ENCODE measurements around the gene WDSUB1. TPM values are rescaled to one million over a fixed set of nuclear protein-coding genes. Genes with fewer than 3 reads are reported as not detected.

The WDSUB1 gene
- total and polyA plus RNA-seq, 8 donors = 3.5 to 8.2 (median 5.6) TPM

- H3K4me3 ChIP-seq = no peak overlapping the region
- H3K9me3 ChIP-seq = no peaks in the 10 kb centered on the region
- no peak for TF ChIP-seq CTCF (IDR thresholded peaks at IDR 0.05)
- FAIRE-seq = no peak
- H3K4me1 ChIP-seq = peaks cover 0 to 5% (median 0%) of the 10 kb centered on the region in 3 donors
- DNase-seq = no peak
- ATAC-seq = no peak
- 48 to 53% methylated on average over 7 of the region's 7 CpGs for WGBS, 2 donors
- no peaks in the 10 kb centered on the region for H3K36me3 ChIP-seq
- intact Hi-C loops (cut with DNase I) = no loop called here
- no peak overlapping the region for H3K27ac ChIP-seq
- no peaks in the 10 kb centered on the region for H3K27me3 ChIP-seq
Observed at GRCh38 chr2:159290289-159290907, 3.9 kb upstream of the WDSUB1 start.

DNA sequence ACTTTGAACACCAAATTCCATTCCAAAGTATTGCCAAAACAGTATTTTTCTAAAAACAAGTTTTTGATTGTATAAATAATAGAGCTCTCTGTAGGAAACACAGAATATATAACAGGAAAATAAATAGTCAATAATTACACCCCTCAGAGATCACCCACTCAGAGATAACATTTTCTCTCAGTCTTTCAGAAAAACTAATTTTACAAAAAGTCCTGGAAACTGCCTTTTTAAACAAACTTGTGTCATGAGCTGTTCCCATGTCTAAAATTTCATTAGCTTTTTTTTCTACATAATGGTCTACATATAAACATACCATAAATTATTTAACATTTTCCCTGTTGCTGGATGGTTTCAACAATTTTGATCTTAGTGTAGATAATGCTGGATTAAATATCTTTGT is 1.2 kb upstream of the WDSUB1 start:
- no peak for TF ChIP-seq CTCF (IDR thresholded peaks at IDR 0.05)
- H3K4me1 ChIP-seq = peaks cover 0 to 12% (median 0%) of the 10 kb centered on the region in 3 donors
- no peaks in the 10 kb centered on the region for H3K27me3 ChIP-seq
- FAIRE-seq (peak; percentile 5), ATAC-seq (no peak), DNase-seq (no peak)
- peak overlapping the region in 1 of 4 donors; percentile 96 for H3K27ac ChIP-seq
- H3K36me3 ChIP-seq = no peaks in the 10 kb centered on the region
- H3K4me3 ChIP-seq = no peak overlapping the region
- intact Hi-C loops (cut with DNase I) = no loop called here
- no peaks in the 10 kb centered on the region for H3K9me3 ChIP-seq

- Histone ChIP-seq H3K4me3 (peak overlapping the region; percentile 62 to 97 (median 74)), H3K27me3 (no peaks in the 10 kb centered on the region), H3K4me1 (peaks cover 0 to 12% (median 0%) of the 10 kb centered on the region in 3 donors), H3K27ac (peak overlapping the region; percentile 88 to 96 (median 95)), H3K36me3 (no peaks in the 10 kb centered on the region), H3K9me3 (no peaks in the 10 kb centered on the region)
- intact Hi-C loops (cut with DNase I) = no loop called here
- 1 to 2% methylated on average over 37 to 50 of the region's 50 CpGs for WGBS, 2 donors
- peak; percentile 98 to 100 (median 99) for DNase-seq
- ATAC-seq = peak; percentile 93 to 98 (median 95)
- TF ChIP-seq CTCF (IDR thresholded peaks at IDR 0.05) = no peak
- no peak for FAIRE-seq
Observed at GRCh38 chr2:159286709-159287441, 372 bp upstream of the WDSUB1 start.

DNA sequence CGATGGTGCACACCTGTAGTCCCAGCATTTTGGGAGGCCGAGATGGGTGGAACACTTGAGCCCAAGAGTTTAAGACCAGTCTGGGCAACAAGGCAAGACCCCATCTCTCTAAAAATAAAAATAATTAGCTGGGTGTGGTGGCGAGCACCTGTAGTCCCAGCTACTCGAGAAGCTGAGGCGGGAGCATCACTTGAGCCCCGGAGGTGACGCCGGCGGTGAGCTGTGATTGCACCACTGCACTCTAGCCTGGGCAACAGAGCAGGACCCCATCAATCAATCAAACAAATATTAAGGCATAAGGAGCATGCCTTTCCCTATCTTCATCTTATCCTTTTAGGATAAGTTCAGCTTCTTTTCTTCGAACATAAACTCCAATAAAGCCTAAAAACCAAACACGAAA is 1.1 kb downstream of the WDSUB1 start:
- peak overlapping the region; percentile 88 to 96 (median 95) for H3K27ac ChIP-seq
- peaks cover 0 to 12% (median 0%) of the 10 kb centered on the region in 3 donors for H3K4me1 ChIP-seq
- no peak for TF ChIP-seq CTCF (IDR thresholded peaks at IDR 0.05)
- WGBS, 2 donors = 25% methylated on average over 11 of the region's 11 CpGs
- H3K36me3 ChIP-seq = peaks cover 0 to 8% (median 0%) of the 10 kb centered on the region in 3 donors
- no peaks in the 10 kb centered on the region for H3K9me3 ChIP-seq
- peak in 2 of 6 donors; percentile 24 to 25 for DNase-seq
- FAIRE-seq = no peak
- H3K27me3 ChIP-seq = no peaks in the 10 kb centered on the region
- no peak for ATAC-seq
- peak overlapping the region; percentile 62 to 97 (median 74) for H3K4me3 ChIP-seq
- intact Hi-C loops (cut with DNase I) = no loop called here

- no peak for ATAC-seq
- Histone ChIP-seq H3K4me1 (peaks cover 0 to 12% (median 0%) of the 10 kb centered on the region in 3 donors), H3K27me3 (no peaks in the 10 kb centered on the region), H3K4me3 (no peak overlapping the region), H3K36me3 (peaks cover 0 to 15% (median 0%) of the 10 kb centered on the region in 3 donors), H3K9me3 (no peaks in the 10 kb centered on the region), H3K27ac (no peak overlapping the region)
- intact Hi-C loops (cut with DNase I) = no loop called here
- 80 to 84% methylated on average over 5 to 6 of the region's 6 CpGs for WGBS, 2 donors
- no peak for TF ChIP-seq CTCF (IDR thresholded peaks at IDR 0.05)
- FAIRE-seq = no peak
- DNase-seq = no peak
Observed at GRCh38 chr2:159283529-159283928, 3.0 kb downstream of the WDSUB1 start.

All from pancreas (tissue), 10 donors.